IMR-90 (cell line): ENCODE results near the gene PRELID2. TPM values are rescaled to one million over a fixed set of nuclear protein-coding genes. Genes with fewer than 3 reads are reported as not detected.

ENCODE experiments used
- ATAC-seq: fragments of 200-7000 bp; cut with Tn5 transposase; 2 replicates; pipeline ENCODE4 v1.9.1; 2020; ENCODE audit warnings: low read depth, mild to moderate bottlenecking, moderate library complexity
- BruUV-seq: library from RNA; stranded (reverse); fragments of 400-500 nt; replicated peaks from 2 replicates; lab custom pipeline; 2021; lab: Mats Ljungman, UMichigan
- CTCF ChIA-PET: fragments of 300-600 bp; formaldehyde crosslinking; extraction: SDS; loops from one replicate; lab custom pipeline; 2021; ENCODE audit warnings: antibody characterized with exemption; lab: Yijun Ruan, JAX
- POLR2A ChIA-PET: fragments of 300-600 bp; sonication (Branson Sonifier 250); formaldehyde crosslinking; loops from one replicate; lab custom pipeline; 2022; ENCODE audit warnings: antibody characterized with exemption; ENCODE audit not compliant: unreplicated experiment; lab: Charles Lee
- DNase-seq: peaks from one replicate; pipeline ENCODE4 v3.0.0; 2013
- H2AFZ ChIP-seq: replicated peaks from 2 replicates; pipeline ENCODE3; 2013; ENCODE audit warnings: low read length, mild to moderate bottlenecking; ENCODE audit not compliant: poor library complexity
- H2AK5ac ChIP-seq: 2 replicates; pipeline ENCODE4 v1.6.1; 2013; ENCODE audit warnings: low read depth, low read length, inconsistent platforms
- H2AK9ac ChIP-seq: replicated peaks from 2 replicates; pipeline ENCODE3; 2013; ENCODE audit warnings: mild to moderate bottlenecking, low read depth, low read length, moderate library complexity; ENCODE audit not compliant: poor library complexity
- H2BK120ac ChIP-seq: 2 replicates; pipeline ENCODE4 v1.6.1; 2013; ENCODE audit warnings: low read depth, low read length, inconsistent platforms
- H2BK15ac ChIP-seq: 3 replicates; pipeline ENCODE4 v1.6.1; 2013; ENCODE audit warnings: low read depth, low read length, inconsistent platforms
- H2BK20ac ChIP-seq: 2 replicates; pipeline ENCODE4 v1.6.1; 2013; ENCODE audit warnings: low read depth, mild to moderate bottlenecking, inconsistent platforms, low read length, moderate library complexity
- H2BK5ac ChIP-seq: 2 replicates; pipeline ENCODE4 v1.6.1; 2013; ENCODE audit warnings: mild to moderate bottlenecking, low read depth, low read length, inconsistent platforms; ENCODE audit not compliant: poor library complexity, severe bottlenecking
- H3K14ac ChIP-seq: replicated peaks from 2 replicates; pipeline ENCODE4 v1.6.1; 2013; ENCODE audit warnings: low read depth, low read length, inconsistent platforms
- H3K18ac ChIP-seq: 2 replicates; pipeline ENCODE4 v1.6.1; 2013; ENCODE audit warnings: low read depth, low read length, control low read depth
- H3K23ac ChIP-seq: 2 replicates; pipeline ENCODE4 v1.6.1; 2013; ENCODE audit warnings: low read depth, low read length, inconsistent platforms
- H3K27ac ChIP-seq: 2 replicates; pipeline ENCODE4 v1.5.1; 2013; ENCODE audit warnings: mild to moderate bottlenecking, control low read depth, low read length; ENCODE audit not compliant: insufficient read depth
- H3K27me3 ChIP-seq: 2 replicates; pipeline ENCODE4 v1.6.1; 2013; ENCODE audit warnings: low read length; ENCODE audit not compliant: control insufficient read depth, insufficient read depth
- H3K36me3 ChIP-seq: 2 replicates; pipeline ENCODE4 v1.6.1; 2013; ENCODE audit warnings: low read length, mixed read lengths; ENCODE audit not compliant: control insufficient read depth, insufficient read depth
- H3K4ac ChIP-seq: 2 replicates; pipeline ENCODE4 v1.6.1; 2013; ENCODE audit warnings: low read depth, low read length, inconsistent platforms
- H3K4me1 ChIP-seq: 2 replicates; pipeline ENCODE4 v1.6.1; 2013; ENCODE audit warnings: low read length, mixed read lengths; ENCODE audit not compliant: control insufficient read depth, insufficient read depth
- H3K4me2 ChIP-seq: 2 replicates; pipeline ENCODE4 v1.6.1; 2013; ENCODE audit warnings: low read depth, mild to moderate bottlenecking, control low read depth, low read length, moderate library complexity
- H3K4me3 ChIP-seq: 2 replicates; pipeline ENCODE4 v1.5.1; 2013; ENCODE audit warnings: low read depth, mild to moderate bottlenecking, control low read depth, low read length, moderate library complexity; ENCODE audit not compliant: insufficient read depth
- H3K56ac ChIP-seq: 2 replicates; pipeline ENCODE4 v1.6.1; 2013; ENCODE audit warnings: low read length, inconsistent platforms; ENCODE audit not compliant: insufficient read depth; ENCODE audit errors: extremely low read depth
- H3K79me1 ChIP-seq, 2 experiments: 2 replicates each; pipeline ENCODE4 v1.6.1; 2013; ENCODE audit warnings: low read length in 2 of 2, inconsistent platforms in 1 of 2, low read depth in 1 of 2
- H3K9ac ChIP-seq: 2 replicates; pipeline ENCODE4 v1.6.1; 2013; ENCODE audit warnings: low read depth, low read length, control low read depth
- H3K9me1 ChIP-seq: 2 replicates; pipeline ENCODE4 v1.6.1; 2013; ENCODE audit warnings: low read length, inconsistent platforms; ENCODE audit not compliant: insufficient read depth
- H3K9me3 ChIP-seq: 2 replicates; pipeline ENCODE4 v1.6.1; 2013; ENCODE audit warnings: low read length; ENCODE audit not compliant: control insufficient read depth, insufficient read depth
- H4K20me1 ChIP-seq: 2 replicates; pipeline ENCODE4 v1.6.1; 2013; ENCODE audit warnings: low read length, inconsistent platforms; ENCODE audit not compliant: insufficient read depth
- H4K5ac ChIP-seq: 2 replicates; pipeline ENCODE4 v1.6.1; 2013; ENCODE audit warnings: mild to moderate bottlenecking, low read depth, low read length, control low read depth
- H4K8ac ChIP-seq, 2 experiments: 2 replicates each; pipeline ENCODE4 v1.6.1; 2013; ENCODE audit warnings: low read depth in 2 of 2, low read length in 2 of 2, control low read depth in 1 of 2, inconsistent platforms in 1 of 2
- H4K91ac ChIP-seq: 2 replicates; pipeline ENCODE4 v1.6.1; 2013; ENCODE audit warnings: low read depth, low read length, inconsistent platforms; ENCODE audit not compliant: insufficient read depth
- BHLHE40 ChIP-seq: fragments of 150-350 bp; IDR thresholded peaks from 2 replicates; pipeline ENCODE4 v1.6.1; 2016; ENCODE audit warnings: mild to moderate bottlenecking, low read depth, low read length
- CEBPB ChIP-seq: IDR thresholded peaks from 2 replicates; pipeline ENCODE4 v1.6.1; 2012; ENCODE audit warnings: low read depth, low read length, improper control_type of control experiment
- ELK1 ChIP-seq: fragments of 150-350 bp; IDR thresholded peaks from 2 replicates; pipeline ENCODE4 v1.6.1; 2016; ENCODE audit warnings: low read depth, mild to moderate bottlenecking, low read length, moderate library complexity, borderline replicate concordance
- FOS ChIP-seq: fragments of 150-350 bp; IDR thresholded peaks from 2 replicates; pipeline ENCODE4 v1.6.1; 2016; ENCODE audit warnings: low read depth, low read length
- MAFK ChIP-seq: IDR thresholded peaks from 2 replicates; pipeline ENCODE4 v1.6.1; 2012; ENCODE audit warnings: low read depth, low read length, improper control_type of control experiment
- MAZ ChIP-seq: IDR thresholded peaks from 2 replicates; pipeline ENCODE4 v1.6.1; 2012; ENCODE audit warnings: low read depth, mild to moderate bottlenecking, low read length, improper control_type of control experiment, moderate library complexity, borderline replicate concordance
- NFE2L2 ChIP-seq: fragments of 150-350 bp; IDR thresholded peaks from 2 replicates; pipeline ENCODE4 v1.6.1; 2016; ENCODE audit warnings: low read depth, mild to moderate bottlenecking, low read length
- POLR2A ChIP-seq: IDR thresholded peaks from 2 replicates; pipeline ENCODE4 v1.6.1; 2012; ENCODE audit warnings: mild to moderate bottlenecking, low read depth, low read length
- RCOR1 ChIP-seq: IDR thresholded peaks from 2 replicates; pipeline ENCODE4 v1.6.1; 2012; ENCODE audit warnings: mild to moderate bottlenecking, low read length, improper control_type of control experiment; ENCODE audit not compliant: insufficient replicate concordance
- RFX5 ChIP-seq: IDR thresholded peaks from 2 replicates; pipeline ENCODE4 v1.8.0; 2012; ENCODE audit warnings: low read depth, mild to moderate bottlenecking, low read length, moderate library complexity
- USF2 ChIP-seq: fragments of 150-350 bp; IDR thresholded peaks from 2 replicates; pipeline ENCODE4 v1.6.1; 2017; ENCODE audit warnings: mild to moderate bottlenecking, antibody characterized with exemption, low read length, low read depth
- WGBS, 2 experiments: methylation state at CpG; one replicate each; pipeline versions ENCODE4 v1.1.5 to v1.1.7; 2013; ENCODE audit warnings: missing lambda C conversion rate in 2 of 2; ENCODE audit not compliant: insufficient read length in 1 of 2; ENCODE audit errors: extremely low coverage in 2 of 2; 5-methylcytosine and 5-hydroxymethylcytosine counted together
- dilution Hi-C: fragments of 300-500 bp; cut with HindIII; formaldehyde crosslinking; loops from one replicate; pipeline ENCODE4 v1.14.3; 2018; ENCODE audit warnings: low sequenced_read_pairs; ENCODE audit not compliant: unreplicated experiment
- in situ Hi-C: fragments of 300-500 bp; cut with MboI; formaldehyde crosslinking; loops from 3 replicates; pipeline ENCODE4 v1.14.3; 2019; ENCODE audit warnings: low sequenced_read_pairs, inconsistent platforms, mixed read lengths
- intact Hi-C: fragments of 100-400 bp; cut with micrococcal nuclease; formaldehyde crosslinking; loops from 2 replicates; pipeline ENCODE4 v1.10.0; 2022
- polyA plus RNA-seq, 3 experiments: library from polyadenylated mRNA; depleted of rRNA; stranded (reverse); fragments of >200 nt; gene quantifications; 2 replicates each; pipeline ENCODE4 v1.2.3, GENCODE V29; 2012; ENCODE audit warnings: low replicate concordance in 1 of 3
- total RNA-seq: library from RNA; depleted of rRNA; stranded (reverse); fragments of >200 nt; gene quantifications from 2 replicates; pipeline ENCODE4 v1.2.3, GENCODE V29; 2012

The PRELID2 gene
- total and polyA plus RNA-seq, 2 of the 4 experiments (the other 2 are of a cell fraction) = 4.9 to 8.6 TPM

DNA sequence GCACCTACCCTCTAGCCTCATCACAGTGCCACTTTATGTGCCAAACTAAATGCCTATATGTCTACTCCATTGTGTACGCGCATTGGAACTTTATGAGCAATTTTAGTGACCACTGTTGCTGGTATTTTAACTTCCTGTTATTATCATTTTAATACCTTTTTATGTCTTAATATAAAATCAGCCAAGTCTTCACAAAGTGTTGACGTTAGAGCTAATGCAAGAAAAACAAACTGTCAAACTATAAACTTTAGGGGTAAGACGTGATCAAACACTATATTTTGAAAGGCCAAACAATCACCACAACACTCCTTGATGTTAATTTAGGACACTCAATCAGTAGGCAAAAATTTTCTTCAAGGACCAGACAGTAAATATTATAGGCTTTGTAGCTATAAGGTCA, 73.9 kb downstream of the PRELID2 start:
- no peaks in the 10 kb centered on the region for H3K9me3 ChIP-seq
- H2BK5ac ChIP-seq = no peak overlapping the region
- dilution Hi-C loops = no loop called here
- H3K79me1 ChIP-seq = no peaks in the 10 kb centered on the region
- no peak overlapping the region for H3K4ac ChIP-seq
- DNase-seq (no peak), ATAC-seq (no peak)
- H2BK15ac ChIP-seq = no peak overlapping the region
- H2BK20ac ChIP-seq = no peak overlapping the region
- no peaks in the 10 kb centered on the region for H3K9me1 ChIP-seq
- no peak overlapping the region for H4K8ac ChIP-seq
- no peaks in the 10 kb centered on the region for H3K27me3 ChIP-seq
- no peak overlapping the region for H3K4me3 ChIP-seq
- no peak overlapping the region for H3K14ac ChIP-seq
- no peak overlapping the region for H4K5ac ChIP-seq
- ChIA-PET CTCF (no interaction called here), POLR2A (no interaction called here)
- H3K23ac ChIP-seq = no peak overlapping the region
- H3K27ac ChIP-seq = no peak overlapping the region
- H4K20me1 ChIP-seq = no peaks in the 10 kb centered on the region
- no peak overlapping the region for H4K91ac ChIP-seq
- H3K56ac ChIP-seq = no peak overlapping the region
- H2AK9ac ChIP-seq = no peak overlapping the region
- no TSS peak for BruUV-seq
- H3K18ac ChIP-seq = no peak overlapping the region
- no peak overlapping the region for H3K9ac ChIP-seq
- no peaks in the 10 kb centered on the region for H3K4me1 ChIP-seq
- H2AK5ac ChIP-seq = no peak overlapping the region
- no peak overlapping the region for H3K4me2 ChIP-seq
- H3K36me3 ChIP-seq = no peaks in the 10 kb centered on the region
- H2BK120ac ChIP-seq = no peak overlapping the region
- in situ Hi-C loops = no loop called here
- intact Hi-C loops = no loop called here
- no peak overlapping the region for H2AFZ ChIP-seq
- WGBS, 2 experiments = no CpG with 5 or more reads among the region's 4 CpGs
- TF ChIP-seq RCOR1 = no peak
- TF ChIP-seq MAZ = no peak
- no peak for TF ChIP-seq BHLHE40
- TF ChIP-seq FOS = no peak
- TF ChIP-seq RFX5 = no peak
- TF ChIP-seq POLR2A = no peak
- TF ChIP-seq ELK1 = no peak
- TF ChIP-seq USF2 = no peak
- TF ChIP-seq NFE2L2 = no peak
- TF ChIP-seq CEBPB = no peak
- no peak for TF ChIP-seq MAFK
